ENCODE results near the gene CD58.
"Not testable (repeated sequence)": the region's sequence is repeated elsewhere in the genome, so short reads cannot be mapped to it uniquely, and the experiment has no call there.

Gene CD58

DNA sequence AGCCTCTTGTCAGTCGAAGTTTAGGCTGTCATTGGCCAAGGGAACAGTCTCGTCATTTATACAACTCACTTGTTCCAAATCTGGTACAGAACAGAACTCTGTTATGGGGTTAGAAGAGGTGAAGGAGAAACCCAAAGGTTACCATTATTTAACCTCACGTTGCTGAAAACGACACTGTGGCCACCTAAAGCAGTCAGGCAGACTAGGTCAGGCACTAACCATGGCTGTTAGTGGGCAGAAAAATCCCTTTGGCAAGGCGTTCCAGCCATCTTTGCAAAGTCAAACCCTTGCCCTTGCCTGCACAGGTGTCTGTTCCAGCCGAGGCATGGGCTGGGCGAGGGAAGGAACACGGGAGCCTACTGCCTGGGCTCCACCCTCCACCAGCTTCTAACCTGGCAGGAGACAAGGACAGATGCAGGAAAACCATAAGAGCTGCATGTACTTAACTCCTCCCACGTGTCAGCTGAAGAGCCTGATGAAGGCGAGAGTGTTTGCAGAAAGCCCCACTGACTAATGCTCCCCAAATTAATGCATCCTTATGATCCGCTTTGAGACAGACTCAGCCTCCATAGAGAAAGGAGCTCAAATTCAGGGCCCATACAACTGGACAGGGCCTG, 27.7 kb upstream of the CD58 start:
- H3K9me2 ChIP-seq (replicated peaks; ENCODE audit: insufficient read depth, low read length); H4K20me1 ChIP-seq (ENCODE audit: low read depth, low read length); H2AFZ ChIP-seq (ENCODE audit: low read depth, low read length, severe bottlenecking); H3K27me3 ChIP-seq (ENCODE audit: low read length); H3K4me3 ChIP-seq (ENCODE audit: insufficient read depth, low read length, poor library complexity, severe bottlenecking); H3K36me3 ChIP-seq (ENCODE audit: low read length); H3K27ac ChIP-seq (ENCODE audit: low read depth, low read length); H3K79me2 ChIP-seq (ENCODE audit: insufficient read depth, low read length); H3F3A ChIP-seq (ENCODE audit: insufficient read depth); H3K9ac ChIP-seq (ENCODE audit: low read length); H3K9me3 ChIP-seq (ENCODE audit: insufficient read depth, low read length); H3K4me2 ChIP-seq (ENCODE audit: low read depth, low read length, poor library complexity, severe bottlenecking): not testable (repeated sequence)

DNA sequence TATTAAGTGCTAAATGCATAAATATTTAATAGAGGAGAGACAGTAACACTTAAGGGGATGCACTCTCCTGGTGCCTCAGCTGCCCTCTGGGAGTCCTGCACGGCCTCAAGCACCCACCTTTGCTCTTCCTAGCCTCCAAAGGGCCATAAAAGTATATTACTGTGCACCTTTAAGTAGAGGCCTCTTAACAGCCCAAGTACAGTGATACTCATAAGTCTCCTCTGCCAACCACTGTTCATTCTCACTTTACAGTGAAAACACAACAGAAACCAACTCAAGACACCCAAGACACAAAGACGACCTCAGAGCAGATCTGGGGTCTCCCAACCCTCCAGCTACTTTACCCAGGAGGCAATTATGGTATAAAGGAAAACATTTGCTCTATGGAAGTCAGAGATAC, 26.6 kb upstream of the CD58 start:
- H3F3A ChIP-seq (ENCODE audit: insufficient read depth); H3K79me2 ChIP-seq (ENCODE audit: insufficient read depth, low read length); H3K4me2 ChIP-seq (ENCODE audit: low read depth, low read length, poor library complexity, severe bottlenecking); H3K9me2 ChIP-seq (replicated peaks; ENCODE audit: insufficient read depth, low read length); H2AFZ ChIP-seq (ENCODE audit: low read depth, low read length, severe bottlenecking); H3K9ac ChIP-seq (ENCODE audit: low read length); H3K27ac ChIP-seq (ENCODE audit: low read depth, low read length); H4K20me1 ChIP-seq (ENCODE audit: low read depth, low read length); H3K9me3 ChIP-seq (ENCODE audit: insufficient read depth, low read length); H3K36me3 ChIP-seq (ENCODE audit: low read length); H3K4me3 ChIP-seq (ENCODE audit: insufficient read depth, low read length, poor library complexity, severe bottlenecking); H3K27me3 ChIP-seq (ENCODE audit: low read length): not testable (repeated sequence)

DNA sequence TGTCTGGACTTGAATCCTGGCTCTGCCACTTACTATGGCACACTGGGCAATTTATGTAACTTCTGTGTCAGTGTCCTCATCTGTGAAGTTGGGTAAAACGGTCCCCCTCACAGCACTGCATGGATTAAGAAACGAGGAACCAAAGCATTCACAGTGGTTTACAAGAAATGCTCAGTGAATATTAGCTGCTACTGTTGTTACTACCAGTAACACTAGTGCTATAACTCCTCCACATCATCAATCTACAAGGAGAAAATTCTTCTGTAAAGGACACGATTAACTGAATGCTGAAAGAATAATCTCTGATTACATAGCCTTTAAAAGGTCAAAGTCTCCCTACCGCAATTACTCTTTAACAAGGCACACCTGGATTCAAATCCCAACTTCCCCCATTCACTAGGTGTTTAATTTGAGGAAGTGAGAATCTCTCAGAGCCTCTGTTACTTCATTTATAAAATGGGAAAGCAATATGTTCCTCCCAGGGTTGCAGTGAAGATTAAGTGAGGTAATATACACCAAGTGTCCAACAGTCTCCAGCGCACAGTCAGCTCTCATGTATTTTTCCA, 26.0 kb upstream of the CD58 start:
- not testable (repeated sequence) for H3K27me3 ChIP-seq (ENCODE audit: low read length); H3K9me2 ChIP-seq (replicated peaks; ENCODE audit: insufficient read depth, low read length); H3K9me3 ChIP-seq (ENCODE audit: insufficient read depth, low read length); H3F3A ChIP-seq (ENCODE audit: insufficient read depth); H3K79me2 ChIP-seq (ENCODE audit: insufficient read depth, low read length); H3K4me2 ChIP-seq (ENCODE audit: low read depth, low read length, poor library complexity, severe bottlenecking); H2AFZ ChIP-seq (ENCODE audit: low read depth, low read length, severe bottlenecking); H3K27ac ChIP-seq (ENCODE audit: low read depth, low read length); H3K9ac ChIP-seq (ENCODE audit: low read length); H3K4me3 ChIP-seq (ENCODE audit: insufficient read depth, low read length, poor library complexity, severe bottlenecking); H4K20me1 ChIP-seq (ENCODE audit: low read depth, low read length); H3K36me3 ChIP-seq (ENCODE audit: low read length)

DNA sequence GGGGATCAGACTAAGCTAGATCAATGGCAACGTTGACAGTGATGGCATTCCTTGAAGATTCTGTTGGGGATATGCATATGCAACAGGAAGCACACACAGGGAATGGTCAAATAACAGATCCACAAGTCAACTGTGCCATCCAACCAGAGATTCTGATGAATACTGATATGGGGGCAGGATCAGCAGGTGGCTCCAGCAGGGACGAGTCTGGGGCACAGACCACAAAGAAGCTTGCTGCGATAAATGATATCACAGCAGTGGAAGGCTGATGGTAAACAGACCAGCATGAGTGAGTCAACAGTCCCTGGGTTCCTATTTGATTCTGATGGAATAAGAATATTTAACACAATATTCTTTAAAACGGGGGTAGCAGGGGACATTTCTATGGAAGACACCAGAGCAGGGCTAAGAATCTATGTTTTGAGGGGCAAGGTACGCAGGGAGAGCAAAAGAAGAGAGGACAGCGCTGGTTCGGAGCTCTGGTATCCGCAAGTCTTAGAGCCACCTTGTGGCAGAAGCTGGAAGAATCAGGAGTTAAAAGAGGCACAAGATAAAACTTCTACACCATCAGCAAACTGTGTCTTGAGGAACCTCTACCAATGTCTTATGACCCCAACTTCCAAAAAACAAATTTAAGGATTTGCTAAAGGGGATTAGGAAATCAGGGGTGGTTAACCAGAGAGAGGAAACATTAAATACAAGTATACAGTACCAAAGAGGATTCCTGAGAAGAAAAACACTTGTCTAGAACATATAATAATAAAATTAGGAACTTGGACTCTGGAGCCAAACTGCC, 25.3 kb upstream of the CD58 start:
- not testable (repeated sequence) for H2AFZ ChIP-seq (ENCODE audit: low read depth, low read length, severe bottlenecking); H3K9me3 ChIP-seq (ENCODE audit: insufficient read depth, low read length); H4K20me1 ChIP-seq (ENCODE audit: low read depth, low read length); H3K27me3 ChIP-seq (ENCODE audit: low read length); H3K9me2 ChIP-seq (replicated peaks; ENCODE audit: insufficient read depth, low read length); H3K36me3 ChIP-seq (ENCODE audit: low read length); H3K4me2 ChIP-seq (ENCODE audit: low read depth, low read length, poor library complexity, severe bottlenecking); H3K9ac ChIP-seq (ENCODE audit: low read length); H3K79me2 ChIP-seq (ENCODE audit: insufficient read depth, low read length); H3F3A ChIP-seq (ENCODE audit: insufficient read depth); H3K27ac ChIP-seq (ENCODE audit: low read depth, low read length); H3K4me3 ChIP-seq (ENCODE audit: insufficient read depth, low read length, poor library complexity, severe bottlenecking)
- TF ChIP-seq, protein P1, sequence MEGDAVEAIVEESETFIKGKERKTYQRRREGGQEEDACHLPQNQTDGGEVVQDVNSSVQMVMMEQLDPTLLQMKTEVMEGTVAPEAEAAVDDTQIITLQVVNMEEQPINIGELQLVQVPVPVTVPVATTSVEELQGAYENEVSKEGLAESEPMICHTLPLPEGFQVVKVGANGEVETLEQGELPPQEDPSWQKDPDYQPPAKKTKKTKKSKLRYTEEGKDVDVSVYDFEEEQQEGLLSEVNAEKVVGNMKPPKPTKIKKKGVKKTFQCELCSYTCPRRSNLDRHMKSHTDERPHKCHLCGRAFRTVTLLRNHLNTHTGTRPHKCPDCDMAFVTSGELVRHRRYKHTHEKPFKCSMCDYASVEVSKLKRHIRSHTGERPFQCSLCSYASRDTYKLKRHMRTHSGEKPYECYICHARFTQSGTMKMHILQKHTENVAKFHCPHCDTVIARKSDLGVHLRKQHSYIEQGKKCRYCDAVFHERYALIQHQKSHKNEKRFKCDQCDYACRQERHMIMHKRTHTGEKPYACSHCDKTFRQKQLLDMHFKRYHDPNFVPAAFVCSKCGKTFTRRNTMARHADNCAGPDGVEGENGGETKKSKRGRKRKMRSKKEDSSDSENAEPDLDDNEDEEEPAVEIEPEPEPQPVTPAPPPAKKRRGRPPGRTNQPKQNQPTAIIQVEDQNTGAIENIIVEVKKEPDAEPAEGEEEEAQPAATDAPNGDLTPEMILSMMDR (IDR thresholded peaks at IDR 0.05; ENCODE audit: insufficient read depth, low read length, poor library complexity, severe bottlenecking): peak; percentile 26

DNA sequence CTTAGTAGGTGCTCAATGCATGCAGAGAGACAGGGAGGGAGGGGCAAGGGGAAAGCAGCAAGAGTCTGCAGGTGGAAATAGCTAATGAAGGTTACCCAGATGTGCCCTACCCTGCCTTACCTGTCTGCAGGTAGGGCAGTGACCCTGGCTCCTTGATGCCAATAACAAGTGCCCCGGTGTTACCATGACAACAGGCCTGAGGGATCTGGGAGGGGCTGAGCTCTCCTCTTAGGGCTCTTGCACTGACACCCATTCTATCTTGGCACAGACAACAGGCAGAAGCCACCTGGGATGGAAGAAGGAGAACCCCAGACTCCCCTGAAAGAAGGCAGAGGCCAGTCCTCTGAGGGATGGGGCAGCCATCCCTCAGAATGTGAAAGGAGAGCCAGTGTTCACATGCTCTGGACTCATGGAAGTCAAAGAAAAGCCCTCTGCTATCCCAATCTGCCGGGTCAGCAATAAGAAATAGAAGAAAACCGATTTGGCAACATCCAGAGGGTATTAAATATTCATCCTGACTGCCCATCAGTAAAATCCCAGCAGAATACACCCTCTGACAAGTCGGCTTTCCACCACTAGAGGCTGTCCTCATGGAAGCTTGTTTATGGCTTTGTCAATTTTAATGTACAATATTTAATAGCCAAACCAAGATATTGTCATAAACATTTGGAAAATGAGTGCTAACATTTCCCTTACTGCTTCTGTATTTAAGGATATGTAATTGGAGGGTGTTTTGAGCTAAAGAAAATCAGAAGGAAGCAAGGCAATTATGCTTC, 24.4 kb upstream of the CD58 start:
- H4K20me1 ChIP-seq (ENCODE audit: low read depth, low read length); H3K36me3 ChIP-seq (ENCODE audit: low read length); H3K4me2 ChIP-seq (ENCODE audit: low read depth, low read length, poor library complexity, severe bottlenecking); H3K9ac ChIP-seq (ENCODE audit: low read length); H3K9me2 ChIP-seq (replicated peaks; ENCODE audit: insufficient read depth, low read length); H3K4me3 ChIP-seq (ENCODE audit: insufficient read depth, low read length, poor library complexity, severe bottlenecking); H2AFZ ChIP-seq (ENCODE audit: low read depth, low read length, severe bottlenecking); H3K27me3 ChIP-seq (ENCODE audit: low read length); H3K79me2 ChIP-seq (ENCODE audit: insufficient read depth, low read length); H3K27ac ChIP-seq (ENCODE audit: low read depth, low read length); H3F3A ChIP-seq (ENCODE audit: insufficient read depth); H3K9me3 ChIP-seq (ENCODE audit: insufficient read depth, low read length): not testable (repeated sequence)

DNA sequence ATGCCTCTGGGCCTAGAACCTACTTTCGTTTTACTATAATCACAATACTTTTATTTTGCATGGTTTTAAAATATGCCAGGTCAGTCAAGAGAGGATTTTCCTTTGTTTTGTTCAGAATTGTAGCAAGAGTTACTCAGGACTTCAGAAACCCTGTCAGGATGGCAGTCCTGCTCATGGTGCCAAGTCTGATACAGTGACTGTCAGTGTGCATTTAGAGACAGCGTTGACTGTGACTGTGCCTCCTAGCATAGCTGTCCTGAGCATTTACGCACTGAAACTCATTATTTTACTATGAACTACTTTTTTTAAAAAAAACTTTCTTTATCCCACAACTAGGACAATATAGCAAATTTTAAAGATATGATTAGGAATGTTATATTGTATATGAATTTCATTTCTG, 23.2 kb upstream of the CD58 start:
- H2AFZ ChIP-seq (ENCODE audit: low read depth, low read length, severe bottlenecking); H3K27me3 ChIP-seq (ENCODE audit: low read length); H3F3A ChIP-seq (ENCODE audit: insufficient read depth); H3K27ac ChIP-seq (ENCODE audit: low read depth, low read length); H3K9me2 ChIP-seq (replicated peaks; ENCODE audit: insufficient read depth, low read length); H3K9ac ChIP-seq (ENCODE audit: low read length); H3K4me2 ChIP-seq (ENCODE audit: low read depth, low read length, poor library complexity, severe bottlenecking); H3K79me2 ChIP-seq (ENCODE audit: insufficient read depth, low read length); H3K9me3 ChIP-seq (ENCODE audit: insufficient read depth, low read length); H3K4me3 ChIP-seq (ENCODE audit: insufficient read depth, low read length, poor library complexity, severe bottlenecking); H4K20me1 ChIP-seq (ENCODE audit: low read depth, low read length); H3K36me3 ChIP-seq (ENCODE audit: low read length): not testable (repeated sequence)

DNA sequence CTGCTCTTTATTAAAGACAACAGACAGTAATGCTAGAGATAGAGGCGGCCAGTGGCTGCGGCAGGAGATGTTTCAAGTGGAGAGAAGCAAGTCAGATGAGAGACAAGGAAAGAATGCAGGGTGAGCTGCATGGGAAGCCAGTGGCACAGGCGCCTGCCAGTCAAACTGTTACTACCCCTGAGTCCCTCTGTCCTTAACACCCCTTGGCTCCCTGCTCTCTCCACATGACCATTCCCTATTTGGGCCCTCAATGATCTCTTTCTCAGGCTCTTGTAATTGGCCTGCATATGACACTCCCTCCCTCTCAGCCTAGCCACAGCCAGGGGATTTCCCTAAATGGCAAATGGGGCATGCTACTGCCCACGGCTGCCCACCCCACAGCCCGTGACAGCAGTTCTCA, 22.6 kb upstream of the CD58 start:
- H3F3A ChIP-seq (ENCODE audit: insufficient read depth); H2AFZ ChIP-seq (ENCODE audit: low read depth, low read length, severe bottlenecking); H3K27ac ChIP-seq (ENCODE audit: low read depth, low read length); H3K4me3 ChIP-seq (ENCODE audit: insufficient read depth, low read length, poor library complexity, severe bottlenecking); H4K20me1 ChIP-seq (ENCODE audit: low read depth, low read length); H3K9me3 ChIP-seq (ENCODE audit: insufficient read depth, low read length); H3K9ac ChIP-seq (ENCODE audit: low read length); H3K4me2 ChIP-seq (ENCODE audit: low read depth, low read length, poor library complexity, severe bottlenecking); H3K27me3 ChIP-seq (ENCODE audit: low read length); H3K36me3 ChIP-seq (ENCODE audit: low read length); H3K79me2 ChIP-seq (ENCODE audit: insufficient read depth, low read length); H3K9me2 ChIP-seq (replicated peaks; ENCODE audit: insufficient read depth, low read length): not testable (repeated sequence)
